Esophagus muscularis mucosa (tissue), 4 donors: ENCODE measurements around the gene BCAS4. TPM values are rescaled to one million over a fixed set of nuclear protein-coding genes. Genes with fewer than 3 reads are reported as not detected.

Source experiments
- DNase-seq: peaks from one replicate; pipeline ENCODE4 v3.0.0-alpha.2; 2017; ENCODE audit errors: extremely low spot score
- H3K27ac ChIP-seq, 4 donors: fragments of 200-600 bp; sonication (generic); replicated peaks in 1 of 4; 1 replicate in 3 of 4; 2 replicates in 1 of 4; pipeline ENCODE4 v1.5.1; 2016 to 2019; ENCODE audit warnings: mild to moderate bottlenecking in 1 of 4
- H3K27me3 ChIP-seq, 4 donors: fragments of 200-600 bp; sonication (generic); one replicate each; pipeline versions ENCODE4 v1.5.1 to v1.6.0; 2016 to 2019
- H3K36me3 ChIP-seq, 4 donors: fragments of 200-600 bp; sonication (generic); one replicate each; pipeline ENCODE4 v1.5.1; 2016 to 2019
- H3K4me1 ChIP-seq, 4 donors: fragments of 200-600 bp; sonication (generic); one replicate each; pipeline ENCODE4 v1.5.1; 2016 to 2019
- H3K4me3 ChIP-seq, 4 donors: fragments of 200-600 bp; sonication (generic); 1 replicate in 2 of 4; 2 replicates in 2 of 4; pipeline ENCODE4 v1.5.1; 2016 to 2019; ENCODE audit warnings: mild to moderate bottlenecking in 4 of 4, moderate library complexity in 1 of 4
- H3K9me3 ChIP-seq, 4 donors: fragments of 200-600 bp; sonication (generic); 1 replicate in 3 of 4; 2 replicates in 1 of 4; pipeline ENCODE4 v1.5.1; 2016 to 2019
- EP300 ChIP-seq: sonication (generic); formaldehyde crosslinking; IDR thresholded peaks from one replicate; pipeline ENCODE4 v1.6.1; 2017; ENCODE audit warnings: antibody characterized with exemption
- POLR2A ChIP-seq: fragments of 450-650 bp; IDR thresholded peaks from one replicate; pipeline ENCODE4 v1.6.1; 2017; ENCODE audit warnings: antibody characterized with exemption, moderate library complexity, mild to moderate bottlenecking, low read depth
- POLR2AphosphoS5 ChIP-seq, 2 donors: sonication (generic); formaldehyde crosslinking; IDR thresholded peaks; one replicate each; pipeline ENCODE4 v1.6.1; 2017; ENCODE audit warnings: antibody characterized with exemption in 2 of 2
- WGBS: methylation state at CpG from one replicate; pipeline ENCODE4 v1.1.5; 2018; 5-methylcytosine and 5-hydroxymethylcytosine counted together
- intact Hi-C: fragments of 100-400 bp; cut with DNase I; formaldehyde crosslinking; loops from one replicate; pipeline ENCODE4 v1.15.1; 2023
- total RNA-seq, 4 donors: library from RNA; depleted of rRNA; stranded (reverse); fragments of >200 nt; gene quantifications; one replicate each; pipeline versions ENCODE4 v1.1.0 to v1.2.1, GENCODE V29; 2016
- TF ChIP-seq, protein P1 (sequence below), 3 experiments: fragments of 200-600 bp in 2 of 3; fragments of 450-650 bp in 1 of 3; sonication (generic) in 2 of 3; IDR thresholded peaks; one replicate each; pipeline ENCODE4 v1.5.1; 2017 to 2019; ENCODE audit warnings: antibody characterized with exemption in 3 of 3, mild to moderate bottlenecking in 2 of 3, moderate library complexity in 1 of 3

Gene BCAS4, protein sequence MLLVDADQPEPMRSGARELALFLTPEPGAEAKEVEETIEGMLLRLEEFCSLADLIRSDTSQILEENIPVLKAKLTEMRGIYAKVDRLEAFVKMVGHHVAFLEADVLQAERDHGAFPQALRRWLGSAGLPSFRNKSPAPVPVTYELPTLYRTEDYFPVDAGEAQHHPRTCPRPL
- 1 to 10 TPM; 3.1 to 5.4 (median 4.5) TPM for total RNA-seq

DNA sequence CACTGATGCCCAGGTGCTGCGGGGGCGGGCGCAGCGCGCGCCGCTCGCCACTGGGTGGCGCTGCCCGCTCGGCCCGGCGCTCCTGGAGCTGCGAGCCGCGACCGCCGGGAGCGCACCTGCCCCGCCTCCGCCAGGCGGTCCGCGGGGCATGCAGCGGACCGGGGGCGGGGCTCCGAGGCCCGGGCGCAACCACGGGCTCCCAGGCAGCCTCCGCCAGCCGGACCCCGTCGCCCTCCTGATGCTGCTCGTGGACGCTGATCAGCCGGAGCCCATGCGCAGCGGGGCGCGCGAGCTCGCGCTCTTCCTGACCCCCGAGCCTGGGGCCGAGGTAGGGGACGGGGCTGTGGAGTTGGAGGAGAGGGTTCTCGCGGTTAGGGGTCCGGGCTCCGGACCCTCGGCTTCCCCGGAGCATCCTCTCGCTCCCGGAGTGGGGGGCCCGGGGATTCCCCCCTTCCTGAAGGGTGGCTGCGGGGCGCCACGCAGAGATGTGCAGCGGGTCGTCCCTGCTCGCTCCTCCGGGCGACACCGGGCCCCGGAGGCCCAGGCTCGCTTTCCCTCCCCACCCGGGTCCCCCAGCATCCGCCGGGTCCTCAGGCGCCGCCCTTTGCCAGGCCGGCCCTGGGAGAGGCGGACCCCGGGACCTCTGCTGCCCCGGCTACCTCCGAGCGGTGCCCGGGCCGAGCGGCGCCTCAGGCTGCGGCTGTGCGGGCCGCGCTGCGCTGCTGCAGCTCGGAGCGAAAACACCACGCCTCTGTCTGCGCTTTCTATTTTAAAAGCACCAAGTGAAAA, at the start of gene BCAS4:
TSS of gene BCAS4 (plus strand) at position 216 of the 789 bp plus-strand sequence. CDS start at position 239, 23 bp downstream.
- TF ChIP-seq, protein P1, sequence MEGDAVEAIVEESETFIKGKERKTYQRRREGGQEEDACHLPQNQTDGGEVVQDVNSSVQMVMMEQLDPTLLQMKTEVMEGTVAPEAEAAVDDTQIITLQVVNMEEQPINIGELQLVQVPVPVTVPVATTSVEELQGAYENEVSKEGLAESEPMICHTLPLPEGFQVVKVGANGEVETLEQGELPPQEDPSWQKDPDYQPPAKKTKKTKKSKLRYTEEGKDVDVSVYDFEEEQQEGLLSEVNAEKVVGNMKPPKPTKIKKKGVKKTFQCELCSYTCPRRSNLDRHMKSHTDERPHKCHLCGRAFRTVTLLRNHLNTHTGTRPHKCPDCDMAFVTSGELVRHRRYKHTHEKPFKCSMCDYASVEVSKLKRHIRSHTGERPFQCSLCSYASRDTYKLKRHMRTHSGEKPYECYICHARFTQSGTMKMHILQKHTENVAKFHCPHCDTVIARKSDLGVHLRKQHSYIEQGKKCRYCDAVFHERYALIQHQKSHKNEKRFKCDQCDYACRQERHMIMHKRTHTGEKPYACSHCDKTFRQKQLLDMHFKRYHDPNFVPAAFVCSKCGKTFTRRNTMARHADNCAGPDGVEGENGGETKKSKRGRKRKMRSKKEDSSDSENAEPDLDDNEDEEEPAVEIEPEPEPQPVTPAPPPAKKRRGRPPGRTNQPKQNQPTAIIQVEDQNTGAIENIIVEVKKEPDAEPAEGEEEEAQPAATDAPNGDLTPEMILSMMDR (IDR thresholded peaks at IDR 0.05): peak; percentile 88 to 98 (median 98)
- TF ChIP-seq POLR2A (no peak), EP300 (no peak), POLR2AphosphoS5 (IDR thresholded peaks at IDR 0.05) (peak in 1 of 2 donors; percentile 14)
- Histone ChIP-seq H3K4me3 (peak within 1 kb of the TSS; percentile 82 to 95 (median 91)), H3K4me1 (peaks cover 29 to 38% (median 35%) of the 10 kb centered on the region in 4 donors), H3K27me3 (no peaks in the 10 kb centered on the region), H3K36me3 (no peaks in the 10 kb centered on the region), H3K27ac (peak within 1 kb of the TSS; percentile 75 to 81 (median 78)), H3K9me3 (no peaks in the 10 kb centered on the region)
- no peak for DNase-seq
- intact Hi-C loops: loop anchor here (2.0 to 5.0 kb wide), 2 partner anchors 42 to 136 kb away; partner anchors contain the start of gene ADNP
- WGBS: 0% methylated on average over 29 of the region's 92 CpGs

DNA sequence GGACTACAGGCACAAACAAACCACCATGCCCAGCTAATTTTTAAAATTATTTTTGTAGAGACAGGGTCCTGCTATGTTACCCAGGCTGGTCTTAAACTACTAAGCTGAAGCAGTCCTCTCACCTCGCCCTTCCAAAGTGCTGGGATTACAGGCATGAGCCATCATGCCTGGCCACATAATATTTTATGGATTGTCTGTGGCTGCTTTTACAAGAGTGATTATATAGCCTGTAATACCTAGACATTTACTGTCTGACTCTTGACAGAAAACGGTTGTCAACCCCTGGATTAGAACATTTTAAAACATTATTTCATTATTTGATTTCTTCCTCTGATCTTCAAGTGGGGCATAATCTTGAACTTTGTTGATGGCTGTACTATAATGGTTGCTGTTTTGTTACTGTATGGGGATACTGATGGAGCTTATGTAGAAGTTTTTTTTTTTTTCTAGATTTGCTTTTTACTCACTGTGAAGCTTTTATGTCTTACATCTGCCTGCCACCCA, 49.2 kb upstream of the BCAS4 start:
- Histone ChIP-seq H3K27ac (peak overlapping the region; percentile 76 to 85 (median 82)), H3K4me3 (no peak overlapping the region), H3K4me1 (peaks cover 25 to 51% (median 37%) of the 10 kb centered on the region in 4 donors), H3K9me3 (no peaks in the 10 kb centered on the region), H3K36me3 (peaks cover 0 to 4% (median 0%) of the 10 kb centered on the region in 4 donors), H3K27me3 (no peaks in the 10 kb centered on the region)
- intact Hi-C loops: loop anchor here (2.0 to 10.0 kb wide), 2 partner anchors 119 to 561 kb away; no protein-coding TSS in a partner anchor
- TF ChIP-seq, protein P1 (IDR thresholded peaks at IDR 0.05): no peak
- TF ChIP-seq POLR2A (no peak), POLR2AphosphoS5 (IDR thresholded peaks at IDR 0.05) (no peak), EP300 (no peak)
- WGBS: 81% methylated on average over 2 of the region's 2 CpGs
- no peak for DNase-seq

DNA sequence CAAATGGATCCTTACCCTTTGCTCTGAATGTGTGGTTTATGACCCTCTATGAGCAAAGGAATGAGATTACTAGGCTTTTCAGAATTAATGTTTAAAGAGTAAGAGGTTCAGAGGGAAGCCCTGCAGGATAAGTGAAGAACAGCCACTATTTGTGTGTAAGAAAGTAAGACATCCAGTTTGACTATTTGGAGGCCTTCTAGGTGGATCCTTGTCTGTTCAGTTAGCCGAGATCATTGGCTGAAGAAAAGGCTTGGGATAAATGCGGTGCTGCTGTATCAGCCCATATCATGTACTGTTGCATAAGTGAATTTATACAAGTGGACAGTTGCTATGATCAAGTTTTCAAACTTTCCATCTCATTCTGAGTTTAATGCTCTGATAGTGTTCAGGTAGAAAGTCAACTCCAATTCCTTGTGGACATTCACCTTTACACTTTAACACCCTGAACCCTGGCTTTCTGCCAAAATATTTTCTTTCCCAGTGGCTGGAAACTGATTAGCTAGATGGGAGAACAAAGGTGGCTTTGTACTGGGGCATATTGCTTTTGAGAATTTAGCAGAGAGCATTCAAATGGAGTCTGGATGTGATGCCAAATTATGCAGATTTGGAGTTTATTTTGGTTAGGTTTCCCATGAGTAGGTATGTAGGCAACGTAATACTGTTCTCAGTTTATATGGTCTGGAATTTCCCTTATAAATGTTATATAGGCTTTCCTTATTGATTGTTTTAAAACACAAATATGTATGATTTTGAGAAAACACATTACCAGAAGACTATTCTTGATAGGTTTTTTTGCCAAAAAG, 48.5 kb upstream of the BCAS4 start:
- H3K27me3 ChIP-seq: no peaks in the 10 kb centered on the region
- DNase-seq: no peak
- H3K4me1 ChIP-seq: peaks cover 25 to 51% (median 37%) of the 10 kb centered on the region in 4 donors
- peaks cover 0 to 4% (median 0%) of the 10 kb centered on the region in 4 donors for H3K36me3 ChIP-seq
- TF ChIP-seq POLR2AphosphoS5 (IDR thresholded peaks at IDR 0.05): no peak
- TF ChIP-seq POLR2A: no peak
- TF ChIP-seq, protein P1 (IDR thresholded peaks at IDR 0.05): no peak
- TF ChIP-seq EP300: no peak
- intact Hi-C loops: loop anchor here (10.0 kb wide), 1 partner anchor 562 kb away; no protein-coding TSS in a partner anchor
- no peaks in the 10 kb centered on the region for H3K9me3 ChIP-seq
- peak overlapping the region; percentile 4 to 85 (median 56) for H3K27ac ChIP-seq
- 70% methylated on average over 3 of the region's 3 CpGs for WGBS
- no peak overlapping the region for H3K4me3 ChIP-seq

DNA sequence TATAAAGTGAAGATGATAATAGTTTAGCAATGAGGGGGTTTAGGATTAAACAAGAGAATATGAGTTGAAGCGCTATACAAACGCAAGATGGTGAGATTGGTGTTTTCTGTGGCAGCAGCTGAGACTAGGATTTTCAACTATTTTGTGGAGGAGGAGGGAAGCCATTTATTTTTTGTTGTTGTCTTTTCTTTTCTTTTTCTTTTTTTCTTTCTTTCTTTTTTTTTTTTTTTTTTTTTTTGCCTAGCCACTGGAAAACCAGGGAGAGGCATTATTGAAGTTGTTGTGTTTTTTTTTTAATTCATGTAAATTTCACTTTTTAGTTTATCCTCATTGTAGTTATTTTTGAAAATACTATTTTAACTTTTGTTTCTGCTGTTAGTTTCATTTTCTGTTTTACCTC, 47.6 kb upstream of the BCAS4 start:
- WGBS: 95% methylated on average over 2 of the region's 2 CpGs
- no peak for TF ChIP-seq POLR2A
- TF ChIP-seq, protein P1 (IDR thresholded peaks at IDR 0.05): no peak
- TF ChIP-seq EP300: no peak
- no peak for TF ChIP-seq POLR2AphosphoS5 (IDR thresholded peaks at IDR 0.05)
- intact Hi-C loops: loop anchor here (10.0 kb wide), 1 partner anchor 562 kb away; no protein-coding TSS in a partner anchor
- H3K36me3 ChIP-seq: peaks cover 0 to 4% (median 0%) of the 10 kb centered on the region in 4 donors
- H3K27ac ChIP-seq: peak overlapping the region in 1 of 4 donors; percentile 19
- no peaks in the 10 kb centered on the region for H3K27me3 ChIP-seq
- peaks cover 25 to 51% (median 35%) of the 10 kb centered on the region in 4 donors for H3K4me1 ChIP-seq
- no peak for DNase-seq
- H3K9me3 ChIP-seq: no peaks in the 10 kb centered on the region
- H3K4me3 ChIP-seq: no peak overlapping the region
